WERI-Rb-1 (cell line): ENCODE measurements around the gene TNFRSF17.
A peak's percentile ranks its signal among the peaks of the same experiment; 100 is the strongest.

Experiments
- DNase-seq: peaks from one replicate; pipeline ENCODE4 v3.0.0-alpha.2; 2020
- H3K27ac ChIP-seq: fragments of 250-450 bp; sonication (Bioruptor Pico); 2 replicates; pipeline ENCODE4 v1.5.1; 2020; ENCODE audit warnings: mild to moderate bottlenecking, moderate library complexity
- H3K27me3 ChIP-seq: fragments of 250-450 bp; sonication (Bioruptor Pico); 2 replicates; pipeline ENCODE4 v1.5.1; 2021; ENCODE audit warnings: mild to moderate bottlenecking, low read depth, moderate library complexity; ENCODE audit not compliant: insufficient read depth, severe bottlenecking
- H3K36me3 ChIP-seq: fragments of 250-450 bp; sonication (Bioruptor Pico); 2 replicates; pipeline ENCODE4 v1.5.1; 2020; ENCODE audit warnings: mild to moderate bottlenecking, moderate library complexity
- H3K4me3 ChIP-seq: 2 replicates; pipeline ENCODE4 v1.5.1; 2011; ENCODE audit warnings: low read depth, mild to moderate bottlenecking, control low read depth, low read length
- H3K9me3 ChIP-seq: fragments of 250-450 bp; sonication (Bioruptor Pico); 2 replicates; pipeline ENCODE4 v1.5.1; 2021; ENCODE audit warnings: mild to moderate bottlenecking, moderate library complexity; ENCODE audit not compliant: severe bottlenecking
- TF ChIP-seq, protein P1 (sequence below): IDR thresholded peaks from 2 replicates; pipeline ENCODE4 v1.5.1; 2011; ENCODE audit warnings: low read depth, mild to moderate bottlenecking, control low read depth, inconsistent platforms, low read length

TNFRSF17 gene

DNA sequence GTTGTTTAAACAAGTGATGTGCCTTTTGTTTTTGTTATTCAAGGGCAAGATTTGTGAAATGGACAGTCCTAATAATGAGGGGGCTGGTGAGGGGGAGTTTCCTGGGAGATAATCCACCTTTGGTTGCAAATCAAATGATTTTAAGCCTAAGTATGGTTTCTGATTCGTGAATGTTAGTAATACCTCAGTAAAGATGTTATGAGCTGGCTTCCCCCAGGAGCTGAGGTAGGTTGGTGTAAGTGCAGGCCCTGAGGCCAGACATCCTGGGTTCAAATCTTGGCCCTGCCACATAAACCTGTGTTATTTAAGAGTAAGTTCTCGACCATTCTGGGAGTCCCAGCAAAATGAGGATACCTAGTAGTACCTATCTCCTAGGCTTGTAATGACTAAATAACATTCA, 13.1 kb downstream of the TNFRSF17 start:
- Histone ChIP-seq H3K9me3 (no peaks in the 10 kb centered on the region), H3K36me3 (no peaks in the 10 kb centered on the region), H3K4me3 (peak overlapping the region; percentile 57; the same call in 1 of the 2 replicates), H3K27ac (no peak overlapping the region), H3K27me3 (no peaks in the 10 kb centered on the region)
- TF ChIP-seq, protein P1, sequence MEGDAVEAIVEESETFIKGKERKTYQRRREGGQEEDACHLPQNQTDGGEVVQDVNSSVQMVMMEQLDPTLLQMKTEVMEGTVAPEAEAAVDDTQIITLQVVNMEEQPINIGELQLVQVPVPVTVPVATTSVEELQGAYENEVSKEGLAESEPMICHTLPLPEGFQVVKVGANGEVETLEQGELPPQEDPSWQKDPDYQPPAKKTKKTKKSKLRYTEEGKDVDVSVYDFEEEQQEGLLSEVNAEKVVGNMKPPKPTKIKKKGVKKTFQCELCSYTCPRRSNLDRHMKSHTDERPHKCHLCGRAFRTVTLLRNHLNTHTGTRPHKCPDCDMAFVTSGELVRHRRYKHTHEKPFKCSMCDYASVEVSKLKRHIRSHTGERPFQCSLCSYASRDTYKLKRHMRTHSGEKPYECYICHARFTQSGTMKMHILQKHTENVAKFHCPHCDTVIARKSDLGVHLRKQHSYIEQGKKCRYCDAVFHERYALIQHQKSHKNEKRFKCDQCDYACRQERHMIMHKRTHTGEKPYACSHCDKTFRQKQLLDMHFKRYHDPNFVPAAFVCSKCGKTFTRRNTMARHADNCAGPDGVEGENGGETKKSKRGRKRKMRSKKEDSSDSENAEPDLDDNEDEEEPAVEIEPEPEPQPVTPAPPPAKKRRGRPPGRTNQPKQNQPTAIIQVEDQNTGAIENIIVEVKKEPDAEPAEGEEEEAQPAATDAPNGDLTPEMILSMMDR: no peak
- no peak for DNase-seq

DNA sequence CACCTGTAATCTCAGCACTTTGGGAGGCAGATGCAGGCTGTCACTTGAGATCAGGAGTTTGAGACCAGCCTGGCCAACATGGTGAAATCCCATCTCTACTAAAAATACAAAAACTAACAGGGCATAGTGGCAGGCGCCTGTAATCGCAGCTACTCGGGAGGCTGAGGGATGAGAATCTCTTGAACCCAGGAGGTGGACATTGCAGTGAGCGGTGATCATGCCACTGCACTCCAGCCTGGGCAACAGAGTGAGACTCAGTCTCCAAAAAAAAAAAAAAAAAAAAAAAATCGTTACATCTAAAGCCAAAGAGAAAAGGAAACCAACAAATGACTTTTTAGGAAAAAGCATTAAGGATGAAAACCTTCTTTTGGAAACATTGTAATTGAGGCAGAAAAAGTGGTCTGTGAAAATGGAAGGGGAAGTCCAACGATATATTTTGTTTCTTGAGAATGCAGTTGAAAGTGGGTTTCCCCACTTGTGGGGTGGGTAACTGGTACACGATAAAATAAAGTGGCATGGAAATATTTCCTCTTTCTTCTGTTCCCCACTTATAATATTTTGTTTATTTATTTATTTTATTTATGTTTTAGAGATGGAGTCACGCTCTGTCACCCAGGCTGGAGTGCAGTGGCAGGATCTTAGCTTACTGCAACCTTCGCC, 14.1 kb downstream of the TNFRSF17 start:
- H3K36me3 ChIP-seq: no peaks in the 10 kb centered on the region
- DNase-seq: no peak
- TF ChIP-seq, protein P1: no peak
- no peaks in the 10 kb centered on the region for H3K9me3 ChIP-seq
- no peak overlapping the region for H3K4me3 ChIP-seq
- no peaks in the 10 kb centered on the region for H3K27me3 ChIP-seq
- H3K27ac ChIP-seq: no peak overlapping the region

DNA sequence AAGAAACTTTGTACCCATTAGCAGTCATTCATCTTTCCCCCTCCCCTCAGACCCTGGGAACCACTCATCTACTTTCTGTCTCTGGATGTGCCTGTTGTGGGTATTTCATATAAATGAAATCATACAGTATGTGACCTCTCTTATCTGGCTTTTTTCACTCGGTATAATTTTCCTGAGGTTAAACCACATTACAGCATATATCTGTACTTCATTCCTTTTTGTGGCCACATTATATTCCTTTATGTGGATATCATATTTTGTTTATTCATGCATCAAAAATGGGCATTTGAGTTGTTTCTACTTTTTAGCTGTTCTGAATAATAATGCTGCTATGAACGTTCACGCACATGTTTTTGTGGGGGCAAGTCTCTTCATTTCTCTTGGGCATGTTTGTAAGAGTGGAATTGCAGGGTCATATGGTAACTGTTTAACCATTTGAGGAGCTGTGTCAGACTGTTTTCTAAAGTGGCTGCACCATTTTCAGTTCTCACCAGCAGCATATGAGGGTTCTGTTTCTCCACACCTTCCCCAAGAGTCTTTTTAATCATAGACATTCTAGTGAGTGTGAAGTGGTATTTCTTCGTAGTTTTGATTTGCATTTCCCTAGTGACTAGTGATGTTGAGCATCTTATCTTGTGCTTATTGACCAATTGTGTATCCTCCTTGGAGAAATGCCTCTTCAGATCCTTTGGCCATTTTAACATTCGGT, 15.3 kb downstream of the TNFRSF17 start:
- H3K27ac ChIP-seq: no peak overlapping the region
- no peak overlapping the region for H3K4me3 ChIP-seq
- no peaks in the 10 kb centered on the region for H3K36me3 ChIP-seq
- H3K27me3 ChIP-seq: no peaks in the 10 kb centered on the region
- DNase-seq: no peak
- TF ChIP-seq, protein P1: no peak
- no peaks in the 10 kb centered on the region for H3K9me3 ChIP-seq

DNA sequence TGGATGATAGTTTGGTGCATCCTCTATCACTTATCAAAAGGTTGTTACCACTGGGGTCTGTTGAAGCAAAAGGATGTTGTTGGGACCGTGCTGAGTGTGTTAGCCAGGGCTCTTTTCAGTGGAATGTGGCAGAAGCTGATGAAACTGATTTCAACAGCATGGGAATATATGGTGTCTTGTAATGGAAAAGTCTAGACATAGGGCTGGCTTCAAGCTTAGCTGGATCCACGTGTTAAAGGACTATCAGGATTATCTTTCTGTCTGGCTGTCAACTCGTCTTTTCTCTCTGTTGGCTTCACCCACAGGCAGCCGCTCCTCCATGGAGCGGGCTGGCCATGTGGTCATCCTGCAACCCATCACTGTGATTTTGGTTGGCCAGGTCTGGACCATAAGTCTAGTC, 20.2 kb downstream of the TNFRSF17 start:
- no peaks in the 10 kb centered on the region for H3K27me3 ChIP-seq
- TF ChIP-seq, protein P1: no peak
- no peaks in the 10 kb centered on the region for H3K36me3 ChIP-seq
- H3K9me3 ChIP-seq: no peaks in the 10 kb centered on the region
- no peak overlapping the region for H3K27ac ChIP-seq
- H3K4me3 ChIP-seq: no peak overlapping the region
- no peak for DNase-seq

DNA sequence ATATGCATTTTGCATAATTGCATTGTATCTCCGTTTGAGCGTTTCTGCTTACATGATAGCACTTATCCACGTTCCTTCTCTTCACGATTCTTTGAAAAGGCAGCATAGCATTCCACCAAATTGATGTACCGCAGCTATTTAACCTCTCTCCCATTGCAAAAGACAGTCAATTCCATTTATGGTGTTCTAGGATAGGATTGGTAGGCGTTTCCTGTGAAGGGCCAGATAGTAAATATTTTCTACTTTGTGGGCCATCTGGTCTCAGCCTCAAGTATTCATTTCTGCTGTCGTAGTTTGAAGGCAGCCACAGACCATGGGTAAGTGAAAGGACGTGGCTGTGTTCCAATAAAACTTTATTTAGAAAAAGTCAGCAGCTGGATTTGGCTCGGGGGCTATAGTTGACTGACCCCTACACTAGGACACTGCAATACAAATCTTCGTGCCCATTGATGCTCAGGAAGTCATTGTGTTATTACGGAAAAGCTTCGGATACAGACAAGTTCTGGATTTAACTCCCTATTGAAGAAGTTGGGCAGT, 21.6 kb downstream of the TNFRSF17 start:
- H3K27ac ChIP-seq: no peak overlapping the region
- no peak for DNase-seq
- H3K4me3 ChIP-seq: no peak overlapping the region
- H3K9me3 ChIP-seq: no peaks in the 10 kb centered on the region
- H3K36me3 ChIP-seq: no peaks in the 10 kb centered on the region
- no peaks in the 10 kb centered on the region for H3K27me3 ChIP-seq
- TF ChIP-seq, protein P1: no peak
